CD4-positive, alpha-beta T cell treated with Interleukin-15 for 1 hour (primary cell): ENCODE measurements around the gene PCDHA2.
"Not testable (repeated sequence)": the region's sequence is repeated elsewhere in the genome, so short reads cannot be mapped to it uniquely, and the experiment has no call there.

Experiments used
- DNase-seq: peaks from one replicate; pipeline ENCODE4 v3.0.0-alpha.2; 2020

Gene PCDHA2

GRCh38 chr5:140821375-140822280, 27.0 kb downstream of the PCDHA2 start, which contains the start of gene PCDHA5:
PCDHA5 (plus strand) TSS chr5:140821613.
- no peak for DNase-seq

GRCh38 chr5:140822281-140822629, 27.6 kb downstream of the PCDHA2 start:
- no peak for DNase-seq

- not testable (repeated sequence) for DNase-seq
Observed at GRCh38 chr5:140822969-140823368, 28.3 kb downstream of the PCDHA2 start.

DNA sequence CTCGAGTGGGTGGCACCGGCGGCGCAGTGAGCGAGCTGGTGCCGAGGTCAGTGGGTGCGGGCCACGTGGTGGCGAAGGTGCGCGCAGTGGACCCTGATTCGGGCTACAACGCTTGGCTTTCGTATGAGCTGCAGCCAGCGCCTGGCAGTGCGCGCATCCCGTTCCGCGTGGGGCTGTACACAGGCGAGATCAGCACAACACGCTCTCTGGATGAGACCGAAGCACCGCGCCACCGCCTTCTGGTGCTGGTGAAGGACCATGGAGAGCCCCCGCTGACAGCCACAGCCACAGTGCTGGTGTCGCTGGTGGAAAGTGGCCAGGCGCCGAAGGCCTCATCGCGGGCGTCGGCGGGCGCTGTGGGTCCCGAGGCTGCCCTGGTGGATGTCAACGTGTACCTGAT, 28.8 kb downstream of the PCDHA2 start:
- DNase-seq = no peak

GRCh38 chr5:140827704-140828361, 33.2 kb downstream of the PCDHA2 start, which contains the start of gene PCDHA6:
PCDHA6 (plus strand) TSS chr5:140827960; CDS start chr5:140828092, 132 bp downstream.
- no peak for DNase-seq

DNA sequence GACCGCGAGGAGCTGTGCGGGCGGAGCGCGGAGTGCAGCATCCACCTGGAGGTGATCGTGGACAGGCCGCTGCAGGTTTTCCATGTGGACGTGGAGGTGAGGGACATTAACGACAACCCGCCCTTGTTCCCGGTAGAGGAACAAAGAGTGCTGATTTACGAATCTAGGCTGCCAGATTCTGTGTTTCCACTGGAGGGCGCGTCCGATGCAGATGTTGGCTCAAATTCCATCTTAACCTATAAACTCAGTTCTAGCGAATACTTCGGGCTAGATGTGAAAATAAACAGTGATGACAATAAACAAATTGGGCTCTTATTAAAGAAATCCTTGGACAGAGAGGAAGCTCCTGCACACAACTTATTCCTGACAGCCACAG, 33.7 kb downstream of the PCDHA2 start:
- DNase-seq = no peak

DNA sequence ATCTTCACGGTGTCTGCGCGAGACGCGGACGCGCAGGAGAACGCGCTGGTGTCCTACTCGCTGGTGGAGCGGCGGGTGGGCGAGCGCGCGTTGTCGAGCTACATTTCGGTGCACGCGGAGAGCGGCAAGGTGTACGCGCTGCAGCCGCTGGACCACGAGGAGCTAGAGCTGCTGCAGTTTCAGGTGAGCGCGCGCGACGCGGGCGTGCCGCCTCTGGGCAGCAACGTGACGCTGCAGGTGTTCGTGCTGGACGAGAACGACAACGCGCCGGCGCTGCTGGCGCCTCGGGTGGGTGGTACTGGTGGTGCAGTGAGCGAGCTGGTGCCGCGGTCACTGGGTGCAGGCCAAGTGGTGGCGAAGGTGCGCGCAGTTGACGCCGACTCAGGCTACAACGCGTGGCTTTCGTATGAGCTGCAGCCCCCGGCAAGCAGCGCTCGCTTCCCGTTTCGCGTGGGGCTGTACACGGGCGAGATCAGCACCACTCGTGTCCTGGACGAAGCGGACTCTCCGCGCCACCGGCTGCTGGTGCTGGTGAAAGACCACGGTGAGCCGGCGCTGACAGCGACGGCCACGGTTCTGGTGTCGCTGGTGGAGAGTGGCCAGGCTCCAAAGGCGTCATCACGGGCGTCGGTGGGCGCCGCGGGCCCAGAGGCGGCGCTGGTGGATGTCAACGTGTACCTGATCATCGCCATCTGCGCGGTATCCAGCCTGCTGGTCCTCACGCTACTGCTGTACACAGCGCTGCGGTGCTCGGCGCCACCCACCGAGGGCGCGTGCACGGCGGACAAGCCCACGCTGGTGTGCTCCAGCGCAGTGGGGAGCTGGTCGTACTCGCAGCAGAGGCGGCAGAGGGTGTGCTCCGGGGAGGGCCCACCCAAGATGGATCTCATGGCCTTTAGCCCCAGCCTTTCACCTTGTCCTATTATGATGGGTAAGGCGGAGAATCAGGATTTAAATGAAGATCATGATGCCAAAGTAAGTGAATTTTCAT, 35.2 kb downstream of the PCDHA2 start:
- DNase-seq = not testable (repeated sequence)

DNA sequence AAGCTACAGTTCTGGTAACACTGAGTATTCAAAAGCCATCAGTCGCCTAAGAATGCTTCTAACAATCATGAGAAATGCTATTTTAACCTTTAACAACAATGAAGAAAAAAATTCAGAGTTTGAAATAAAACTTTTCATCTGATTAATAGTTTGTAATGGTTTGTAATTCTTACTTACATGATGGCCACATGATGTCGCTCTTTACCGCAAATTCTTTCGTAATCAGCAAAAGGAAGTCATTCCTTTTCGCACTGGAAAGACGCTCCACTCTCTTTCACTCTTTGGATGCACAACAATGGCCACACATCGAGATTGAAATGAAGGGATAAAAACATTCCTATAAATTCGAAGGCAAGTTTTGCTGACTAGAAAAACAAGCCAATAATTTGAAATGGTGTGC, 39.3 kb downstream of the PCDHA2 start, which contains the start of gene PCDHA7:
Gene PCDHA7, plus strand, starts transcription at position 277 of the 400 bp plus-strand sequence. Its CDS starts 115 bp downstream, at position 392.
- DNase-seq = no peak

- not testable (repeated sequence) for DNase-seq
Observed at GRCh38 chr5:140834439-140835008, 39.9 kb downstream of the PCDHA2 start.

DNA sequence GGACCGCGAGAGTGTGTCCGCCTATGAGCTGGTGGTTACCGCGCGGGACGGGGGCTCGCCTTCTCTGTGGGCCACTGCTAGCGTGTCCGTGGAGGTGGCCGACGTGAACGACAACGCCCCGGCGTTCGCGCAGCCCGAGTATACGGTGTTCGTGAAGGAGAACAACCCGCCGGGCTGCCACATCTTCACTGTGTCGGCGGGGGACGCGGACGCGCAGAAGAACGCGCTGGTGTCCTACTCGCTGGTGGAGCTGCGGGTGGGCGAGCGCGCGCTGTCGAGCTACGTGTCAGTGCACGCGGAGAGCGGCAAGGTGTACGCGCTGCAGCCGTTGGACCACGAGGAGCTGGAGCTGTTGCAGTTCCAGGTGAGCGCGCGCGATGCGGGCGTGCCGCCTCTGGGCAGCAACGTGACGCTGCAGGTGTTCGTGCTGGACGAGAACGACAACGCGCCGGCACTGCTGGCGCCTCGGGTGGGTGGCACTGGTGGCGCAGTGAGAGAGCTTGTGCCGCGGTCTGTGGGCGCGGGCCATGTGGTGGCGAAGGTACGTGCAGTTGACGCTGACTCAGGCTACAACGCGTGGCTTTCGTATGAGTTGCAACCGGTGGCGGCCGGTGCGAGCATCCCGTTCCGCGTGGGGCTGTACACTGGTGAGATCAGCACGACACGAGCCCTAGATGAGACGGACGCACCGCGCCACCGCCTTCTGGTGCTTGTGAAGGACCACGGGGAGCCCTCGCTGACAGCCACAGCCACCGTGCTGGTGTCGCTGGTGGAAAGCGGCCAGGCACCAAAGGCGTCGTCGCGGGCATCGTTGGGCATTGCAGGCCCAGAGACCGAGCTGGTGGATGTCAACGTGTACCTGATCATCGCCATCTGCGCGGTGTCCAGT, 41.2 kb downstream of the PCDHA2 start:
- DNase-seq = no peak

DNA sequence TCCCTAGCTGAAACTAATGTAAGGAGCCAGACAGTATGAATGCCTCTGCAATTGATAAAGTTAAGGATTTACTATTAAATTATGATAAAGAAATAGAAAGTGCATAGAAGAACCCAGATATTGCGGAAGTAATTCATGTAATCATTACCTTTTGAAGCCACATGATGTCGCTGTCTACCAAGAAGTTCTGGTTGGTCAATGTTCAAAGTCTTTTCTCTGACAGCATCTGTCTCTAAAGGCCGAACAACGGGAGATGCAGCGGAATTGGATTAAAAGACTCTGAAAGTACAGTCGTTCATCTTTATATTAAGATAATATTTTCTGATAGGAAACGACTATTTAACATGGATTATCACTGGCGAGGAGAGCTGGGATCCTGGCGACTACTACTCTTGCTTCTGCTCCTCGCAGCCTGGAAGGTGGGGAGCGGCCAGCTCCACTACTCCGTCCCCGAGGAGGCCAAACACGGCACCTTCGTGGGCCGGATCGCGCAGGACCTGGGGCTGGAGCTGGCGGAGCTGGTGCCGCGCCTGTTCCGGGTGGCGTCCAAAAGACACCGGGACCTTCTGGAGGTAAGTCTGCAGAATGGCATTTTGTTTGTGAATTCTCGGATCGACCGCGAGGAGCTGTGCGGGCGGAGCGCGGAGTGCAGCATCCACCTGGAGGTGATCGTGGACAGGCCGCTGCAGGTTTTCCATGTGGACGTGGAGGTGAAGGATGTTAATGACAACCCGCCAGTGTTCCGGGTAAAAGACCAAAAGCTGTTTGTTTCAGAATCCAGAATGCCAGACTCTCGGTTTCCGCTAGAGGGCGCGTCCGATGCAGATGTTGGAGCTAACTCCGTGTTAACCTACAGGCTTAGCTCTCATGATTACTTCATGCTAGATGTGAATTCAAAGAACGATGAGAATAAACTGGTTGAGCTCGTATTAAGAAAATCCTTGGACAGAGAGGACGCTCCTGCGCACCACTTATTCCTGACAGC, 46.6 kb downstream of the PCDHA2 start, which contains the start of gene PCDHA8:
Gene PCDHA8, plus strand, starts transcription at position 210 of the 985 bp plus-strand sequence. Its CDS starts 135 bp downstream, at position 345.
- DNase-seq = no peak

GRCh38 chr5:140842798-140843733, 48.4 kb downstream of the PCDHA2 start:
- no peak for DNase-seq
